HepG2 (cell line): ENCODE results near the gene IL26. TPM values are rescaled to one million over a fixed set of nuclear protein-coding genes. Genes with fewer than 3 reads are reported as not detected.

ENCODE experiments used
- ATAC-seq: fragments of 200-7000 bp; cut with Tn5 transposase; 3 replicates; pipeline ENCODE4 v1.9.1; 2020; ENCODE audit warnings: mild to moderate bottlenecking, moderate library complexity
- BruUV-seq: library from RNA; stranded (reverse); fragments of 400-500 nt; replicated peaks from 2 replicates; lab custom pipeline; 2021; lab: Mats Ljungman, UMichigan
- CTCF ChIA-PET: fragments of 300-600 bp; formaldehyde crosslinking; extraction: SDS; loops from one replicate; lab custom pipeline; 2021; ENCODE audit warnings: low total read pairs, inconsistent platforms, low intra/inter-chr PET ratio; lab: Yijun Ruan, JAX
- POLR2A ChIA-PET: fragments of 350-600 bp; sonication (Branson Sonifier 250); formaldehyde crosslinking; loops from one replicate; lab custom pipeline; 2020; ENCODE audit warnings: antibody characterized with exemption, inconsistent platforms; lab: Yijun Ruan, JAX
- DNase-seq: peaks from one replicate; pipeline ENCODE4 v3.0.0-alpha.2; 2015; ENCODE audit warnings: low spot score
- FAIRE-seq: peaks from 3 replicates; lab custom pipeline; 2011; peaks lifted over from hg19 to GRCh38; lab: Jason Lieb, UNC
- H2AFZ ChIP-seq: one replicate; pipeline ENCODE4 v1.6.1; 2011; ENCODE audit warnings: low read length, inconsistent platforms
- H3K27ac ChIP-seq: fragments of 300-600 bp; 3 replicates; pipeline ENCODE4 v1.8.0; 2011; ENCODE audit warnings: mixed run types, mild to moderate bottlenecking, mixed read lengths, low read length, inconsistent platforms; ENCODE audit not compliant: insufficient read depth; ENCODE audit errors: extremely low read length
- H3K27me3 ChIP-seq, 2 experiments: fragments of 200-600 bp in 1 of 2; 2 replicates in 1 of 2; 3 replicates in 1 of 2; pipeline versions ENCODE4 v1.6.0 to v1.8.0; 2011; ENCODE audit warnings: low read length in 2 of 2, mild to moderate bottlenecking in 2 of 2, moderate library complexity in 2 of 2, inconsistent platforms in 1 of 2; ENCODE audit not compliant: insufficient read depth in 2 of 2, control insufficient read depth in 1 of 2
- H3K36me3 ChIP-seq, 2 experiments: fragments of 200-600 bp in 1 of 2; replicated peaks in 1 of 2; 2 replicates in 1 of 2; 3 replicates in 1 of 2; pipeline versions ENCODE4 v1.5.1 to v1.8.0; 2011; ENCODE audit warnings: low read length in 2 of 2, inconsistent platforms in 1 of 2; ENCODE audit not compliant: insufficient read depth in 2 of 2, control insufficient read depth in 1 of 2
- H3K4me1 ChIP-seq: 2 replicates; pipeline ENCODE4 v1.5.1; 2012; ENCODE audit warnings: low read length, inconsistent platforms; ENCODE audit not compliant: insufficient read depth
- H3K4me2 ChIP-seq: 2 replicates; pipeline ENCODE4 v1.6.0; 2011; ENCODE audit warnings: low read depth, low read length, inconsistent platforms
- H3K4me3 ChIP-seq, 3 experiments: fragments of 200-600 bp in 1 of 3; sonication (generic), shearing (Covaris generic) in 1 of 3; replicated peaks in 1 of 3; 2 replicates each; pipeline ENCODE4 v1.5.1; 2011 to 2016; ENCODE audit warnings: low read length in 3 of 3, inconsistent platforms in 2 of 3, low read depth in 2 of 3, mild to moderate bottlenecking in 2 of 3, control low read depth in 1 of 3, mixed read lengths in 1 of 3; ENCODE audit not compliant: insufficient read depth in 1 of 3
- H3K79me2 ChIP-seq: one replicate; pipeline ENCODE4 v1.6.1; 2011; ENCODE audit warnings: low read length, inconsistent platforms; ENCODE audit not compliant: insufficient read depth
- H3K9ac ChIP-seq: 2 replicates; pipeline ENCODE4 v1.6.0; 2011; ENCODE audit warnings: mild to moderate bottlenecking, low read depth, low read length, inconsistent platforms; ENCODE audit not compliant: insufficient read depth
- H3K9me3 ChIP-seq: 2 replicates; pipeline ENCODE4 v1.5.1; 2012; ENCODE audit warnings: mild to moderate bottlenecking, low read length
- H4K20me1 ChIP-seq: 2 replicates; pipeline ENCODE4 v1.6.0; 2011; ENCODE audit warnings: inconsistent platforms, mild to moderate bottlenecking, low read length, moderate library complexity; ENCODE audit not compliant: insufficient read depth
- BATF2 ChIP-seq: sonication (generic); formaldehyde crosslinking; IDR thresholded peaks from 2 replicates; pipeline ENCODE4 v1.8.0; 2022; ENCODE audit warnings: mild to moderate bottlenecking, missing genetic modification reagents, moderate library complexity
- ELF3 ChIP-seq: IDR thresholded peaks from 2 replicates; pipeline ENCODE4 v1.6.1; 2016; ENCODE audit warnings: missing genetic modification reagents, missing compliant biosample characterization
- ISL2 ChIP-seq: sonication (generic); formaldehyde crosslinking; IDR thresholded peaks from 2 replicates; pipeline ENCODE4 v1.5.0; 2020; ENCODE audit warnings: missing genetic modification reagents
- KLF9 ChIP-seq: IDR thresholded peaks from 2 replicates; pipeline ENCODE4 v1.6.1; 2016; ENCODE audit warnings: low read depth
- NFKBIZ ChIP-seq: IDR thresholded peaks from 2 replicates; pipeline ENCODE4 v1.6.1; 2018; ENCODE audit warnings: missing genetic modification reagents, missing compliant biosample characterization
- RCOR2 ChIP-seq: IDR thresholded peaks from 2 replicates; pipeline ENCODE4 v1.6.1; 2016; ENCODE audit warnings: missing biosample characterization, missing genetic modification reagents
- SP2 ChIP-seq: sonication (generic); formaldehyde crosslinking; IDR thresholded peaks from 2 replicates; pipeline ENCODE4 v1.5.1; 2020; ENCODE audit warnings: mild to moderate bottlenecking, missing genetic modification reagents
- TP53 ChIP-seq: sonication (generic); formaldehyde crosslinking; conservative IDR thresholded peaks from 2 replicates; pipeline ENCODE4 v1.4.0; 2020; ENCODE audit warnings: missing genetic modification reagents
- ZNF17 ChIP-seq: sonication (generic); formaldehyde crosslinking; IDR thresholded peaks from 2 replicates; pipeline ENCODE4 v1.5.0; 2020; ENCODE audit warnings: mild to moderate bottlenecking, missing genetic modification reagents
- in situ Hi-C: cut with HindIII; loops from 2 replicates; pipeline ENCODE4 v1.10.0; 2017; ENCODE audit warnings: low pct_unique_long_range_greater_than_20kb; ENCODE audit not compliant: extremely low pct_ligation_motif_present
- intact Hi-C: fragments of 100-400 bp; cut with micrococcal nuclease; formaldehyde crosslinking; loops from one replicate; pipeline ENCODE4 v1.10.0; 2022; ENCODE audit not compliant: unreplicated experiment
- polyA plus RNA-seq, 8 experiments: library from polyadenylated mRNA; depleted of rRNA in 3 of 8; stranded (reverse) in 7 of 8; unstranded in 1 of 8; fragments of >200 nt; fragmentation: Illumina TruSeq in 4 of 8; extraction: Trizol in 4 of 8; gene quantifications; 2 replicates each; pipeline versions ENCODE4 v1.2.1 to v1.2.3, GENCODE V29; 2011 to 2016; ENCODE audit warnings: low read depth in 4 of 8, missing spikeins in 1 of 8, mixed read lengths in 1 of 8; ENCODE audit not compliant: insufficient read depth in 1 of 8
- total RNA-seq, 5 experiments: library from RNA; depleted of rRNA; stranded (reverse); fragments of >200 nt; fragmentation: Illumina TruSeq; extraction: Trizol; gene quantifications; 2 replicates each; pipeline ENCODE4 v1.2.3, GENCODE V29; 2016; ENCODE audit warnings: low read depth in 1 of 5

Gene IL26
- total and polyA plus RNA-seq, 2 of the 13 experiments (the other 11 are each of a cell fraction or from before 2014, with no cell fraction given), result not detected

- TF ChIP-seq ELF3 (no peak), BATF2 (no peak), TP53 (CRISPR knock-in tag) (no peak), ISL2 (no peak), NFKBIZ (CRISPR knock-in tag) (no peak), RCOR2 (CRISPR knock-in tag) (no peak), ZNF17 (CRISPR knock-in tag) (no peak), KLF9 (no peak)
Observed at GRCh38 chr12:68177562-68177961, 48.0 kb downstream of the IL26 start (continued).

- H3K79me2 ChIP-seq, result no peaks in the 10 kb centered on the region
- intact Hi-C loops, result no loop called here
- CTCF ChIA-PET, result no interaction called here
- no peaks in the 10 kb centered on the region for H3K36me3 ChIP-seq
- no peaks in the 10 kb centered on the region for H4K20me1 ChIP-seq
- no TSS peak for BruUV-seq
- H3K27me3 ChIP-seq, result no peaks in the 10 kb centered on the region
- in situ Hi-C loops, result no loop called here
- H3K9ac ChIP-seq, result no peak overlapping the region
- H3K27ac ChIP-seq, result no peak overlapping the region
- no peak for ATAC-seq
- no peaks in the 10 kb centered on the region for H3K9me3 ChIP-seq
- no peak overlapping the region for H3K4me2 ChIP-seq
- no peak overlapping the region for H2AFZ ChIP-seq
- TF ChIP-seq SP2 (CRISPR knock-in tag), result no peak
- TF ChIP-seq, all 625 proteins: peak for 0
- POLR2A ChIA-PET, result no interaction called here
- 0 out of 2 replicates have a peak, but pooled peaks cover 8% of the 10 kb centered on the region for H3K4me1 ChIP-seq
- no peak overlapping the region for H3K4me3 ChIP-seq
- DNase-seq, result no peak
- FAIRE-seq, result no peak
Observed at GRCh38 chr12:68176257-68176656, 49.4 kb downstream of the IL26 start.
